ENCODE data around the gene PXDC1.
"Not testable (repeated sequence)": the region's sequence is repeated elsewhere in the genome, so short reads cannot be mapped to it uniquely, and the experiment has no call there.

Gene PXDC1

DNA sequence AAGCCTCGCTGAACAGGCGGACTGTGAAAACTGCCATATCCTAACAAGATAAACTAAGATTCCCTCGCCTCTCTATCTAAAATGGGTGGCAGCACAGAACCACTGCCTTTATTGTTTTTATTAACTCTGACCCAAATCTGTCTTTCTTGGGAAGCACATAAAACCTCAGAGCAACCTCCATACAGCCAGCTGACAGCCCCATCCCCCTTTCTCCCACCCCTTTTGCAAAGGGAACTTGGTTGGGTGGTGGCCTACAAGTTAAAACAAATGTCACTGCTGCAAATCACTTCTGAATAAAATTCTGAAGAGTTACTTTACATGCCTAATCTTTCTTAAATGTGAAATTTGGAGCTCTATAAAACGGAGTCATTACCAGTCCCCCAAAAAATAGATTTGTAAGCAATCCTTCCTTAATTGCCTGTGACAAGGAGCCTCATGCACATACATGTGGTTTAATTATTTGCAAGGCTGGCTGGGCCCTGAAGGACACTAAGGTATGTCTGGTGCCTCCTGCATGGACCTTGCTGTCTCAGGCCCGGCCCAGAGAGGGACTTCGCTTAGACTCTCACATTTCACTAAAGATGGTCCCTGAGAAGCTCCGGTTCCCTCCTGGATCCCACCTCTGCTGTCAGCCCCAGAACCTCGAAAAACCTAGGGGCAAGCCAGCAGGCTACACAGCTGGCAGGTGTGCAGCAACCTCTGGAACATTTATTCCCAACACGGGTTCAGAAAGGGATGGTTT, 21.7 kb downstream of the PXDC1 start:
- no peak for DNase-seq

DNA sequence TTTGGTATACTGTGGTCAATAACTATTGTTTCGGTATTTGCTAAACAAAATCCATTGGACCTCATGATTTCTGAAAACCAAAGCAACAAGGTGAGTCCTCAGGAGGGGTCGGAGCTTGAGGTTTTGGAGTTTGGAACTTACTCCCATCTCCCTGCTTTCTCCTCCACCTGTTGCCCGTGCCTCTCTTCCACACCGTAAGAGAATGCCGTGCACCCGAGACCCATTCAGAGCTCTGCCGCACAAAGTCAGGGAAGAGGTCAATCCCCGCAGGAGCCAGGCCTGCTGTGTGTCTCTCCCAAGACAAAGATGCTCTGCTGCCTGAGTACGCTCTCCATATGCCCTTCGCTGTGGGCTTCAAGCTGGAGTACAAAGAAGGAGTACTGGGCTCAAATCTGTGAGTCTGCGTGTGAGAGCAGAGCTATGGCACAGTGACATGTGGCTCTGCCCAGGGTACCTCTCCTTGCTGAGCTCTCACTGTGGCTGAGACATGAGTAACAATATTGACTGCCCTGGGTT, 23.9 kb downstream of the PXDC1 start:
- DNase-seq: no peak

GRCh38 chr6:3727036-3727435, 24.5 kb downstream of the PXDC1 start:
- no peak for DNase-seq

DNA sequence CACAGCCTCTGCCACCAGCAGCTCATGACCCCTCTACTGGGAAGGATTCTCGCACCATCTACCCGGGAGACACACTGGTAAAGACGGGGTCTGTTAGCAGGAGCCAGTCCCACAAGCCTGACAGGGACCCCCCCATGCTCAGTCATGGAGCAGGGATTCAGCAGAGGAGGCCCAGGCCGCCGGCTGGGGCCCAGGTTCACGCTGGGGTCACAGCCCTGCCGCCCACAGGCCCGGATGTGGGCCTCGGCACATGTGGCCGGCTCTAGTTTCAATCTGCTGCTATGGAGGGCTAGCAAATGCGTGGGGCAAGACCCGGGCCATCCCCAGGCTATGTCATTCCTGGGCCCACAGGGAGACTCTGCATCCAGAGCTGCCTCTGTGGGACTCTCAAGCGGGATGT, 25.1 kb downstream of the PXDC1 start:
- DNase-seq: no peak

- no peak for DNase-seq
Measured at GRCh38 chr6:3725145-3726047, 26.1 kb downstream of the PXDC1 start.

DNA sequence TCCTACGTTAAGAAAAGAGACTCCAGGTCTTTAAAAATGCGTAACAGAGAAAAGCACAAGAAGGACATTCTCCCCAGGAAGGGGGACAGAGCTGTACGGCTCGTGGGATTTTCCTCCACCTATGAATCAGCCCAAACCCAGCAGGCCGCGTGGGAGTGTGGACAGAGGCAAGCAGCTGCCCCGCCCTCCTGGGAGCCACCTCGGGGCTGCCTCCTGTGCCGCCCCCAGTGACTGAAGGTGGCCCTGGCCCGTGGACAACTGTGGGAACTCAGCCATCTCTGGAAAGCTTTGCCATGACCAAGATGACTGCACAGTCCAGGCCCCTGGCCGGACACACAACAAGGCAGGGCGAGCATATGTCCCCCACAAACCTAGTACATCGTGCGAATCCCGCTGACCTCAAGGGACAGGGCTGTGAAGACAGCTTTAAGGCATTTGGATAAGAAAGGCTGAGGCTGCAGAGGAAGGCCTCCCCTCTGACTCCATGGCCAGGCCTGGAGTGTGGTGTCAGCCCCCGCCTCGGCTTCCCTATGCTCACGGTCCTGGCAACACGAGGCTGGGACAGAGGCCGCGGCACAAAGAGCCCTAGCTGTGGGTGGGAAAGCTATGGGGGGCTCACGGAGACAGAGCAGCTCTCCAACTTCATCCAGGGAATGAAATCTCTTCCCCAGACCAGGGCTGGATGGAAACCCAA, 26.9 kb downstream of the PXDC1 start:
- DNase-seq: no peak

GRCh38 chr6:3723966-3724365, 27.5 kb downstream of the PXDC1 start:
- DNase-seq: no peak

GRCh38 chr6:3723251-3723650, 28.3 kb downstream of the PXDC1 start:
- DNase-seq: no peak

GRCh38 chr6:3722785-3723184, 28.7 kb downstream of the PXDC1 start:
- no peak for DNase-seq

DNA sequence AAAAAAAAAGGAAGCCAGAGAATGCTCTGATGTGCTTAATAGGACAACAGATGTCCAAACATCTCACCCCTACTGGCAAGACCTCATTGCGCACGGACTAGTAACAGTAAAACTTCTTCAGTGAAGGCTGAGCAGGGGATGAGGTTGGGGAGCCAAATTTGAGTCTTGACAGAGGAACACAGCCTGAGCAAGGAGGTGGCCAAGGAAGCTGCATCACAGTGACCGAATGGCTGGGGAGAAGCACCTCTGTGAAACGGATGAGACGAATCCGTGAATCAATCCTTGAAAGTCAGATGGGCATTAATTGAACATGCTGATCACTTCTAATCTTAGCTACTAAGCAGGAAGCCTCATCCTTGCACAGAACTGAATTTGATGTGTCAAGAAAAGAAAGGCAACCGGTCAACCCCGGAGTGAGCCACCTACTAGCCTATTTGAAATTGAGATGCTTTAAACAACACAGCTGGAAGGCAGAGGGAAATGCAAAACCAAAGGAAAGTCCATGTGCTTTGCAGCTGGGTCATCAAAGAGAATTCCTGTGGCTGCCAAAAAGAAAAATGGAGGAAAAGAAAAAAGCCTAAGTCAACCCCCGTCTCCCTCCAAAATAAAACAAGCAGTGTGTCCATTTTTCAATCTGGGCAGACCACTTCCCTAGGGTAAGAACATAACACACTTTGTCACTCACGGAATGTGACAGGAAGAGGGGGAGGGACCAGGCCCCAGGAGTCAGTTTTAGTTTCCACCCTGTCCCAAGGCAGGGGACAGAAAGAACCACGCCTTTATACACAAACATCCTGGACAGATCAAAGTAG, 29.5 kb downstream of the PXDC1 start:
- no peak for DNase-seq

DNA sequence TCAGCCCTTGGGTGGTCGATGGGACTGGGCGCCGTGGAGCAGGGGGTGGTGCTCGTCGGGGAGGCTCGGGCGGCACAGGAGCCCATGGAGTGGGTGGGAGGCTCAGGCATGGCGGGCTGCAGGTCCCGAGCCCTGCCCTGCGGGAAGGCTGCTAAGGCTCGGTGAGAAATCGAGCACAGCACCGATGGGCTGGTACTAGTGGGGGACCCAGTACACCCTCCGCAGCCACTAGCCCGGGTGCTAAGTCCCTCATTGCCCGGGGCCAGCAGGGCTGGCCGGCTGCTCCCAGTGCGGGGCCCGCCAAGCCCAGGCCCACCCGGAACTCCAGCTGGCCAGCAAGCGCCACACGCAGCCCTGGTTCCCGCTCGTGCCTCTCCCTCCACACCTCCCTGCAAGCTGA, 30.7 kb downstream of the PXDC1 start:
- not testable (repeated sequence) for DNase-seq

- no peak for DNase-seq
Measured at GRCh38 chr6:3719462-3720308, 31.8 kb downstream of the PXDC1 start.

GRCh38 chr6:3718407-3718806, 33.1 kb downstream of the PXDC1 start:
- no peak for DNase-seq

DNA sequence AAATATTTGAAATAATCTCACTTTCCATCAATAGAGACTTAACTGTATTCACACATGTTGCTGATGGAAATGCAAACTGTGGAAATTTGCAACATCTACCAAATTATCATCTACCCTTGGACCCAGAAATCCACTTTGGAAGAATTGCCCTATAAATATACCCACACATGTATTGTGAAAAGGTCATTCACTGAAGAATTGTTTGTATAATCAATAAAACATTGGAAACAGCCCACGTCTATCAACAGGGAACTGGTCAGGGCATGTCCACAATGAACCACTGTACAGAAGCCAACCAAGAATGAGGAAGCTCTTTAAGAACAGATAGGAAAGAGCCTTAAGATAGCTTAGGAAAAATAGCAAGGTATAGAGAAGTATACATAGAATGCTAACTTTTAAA, 36.2 kb downstream of the PXDC1 start:
- DNase-seq: no peak

DNA sequence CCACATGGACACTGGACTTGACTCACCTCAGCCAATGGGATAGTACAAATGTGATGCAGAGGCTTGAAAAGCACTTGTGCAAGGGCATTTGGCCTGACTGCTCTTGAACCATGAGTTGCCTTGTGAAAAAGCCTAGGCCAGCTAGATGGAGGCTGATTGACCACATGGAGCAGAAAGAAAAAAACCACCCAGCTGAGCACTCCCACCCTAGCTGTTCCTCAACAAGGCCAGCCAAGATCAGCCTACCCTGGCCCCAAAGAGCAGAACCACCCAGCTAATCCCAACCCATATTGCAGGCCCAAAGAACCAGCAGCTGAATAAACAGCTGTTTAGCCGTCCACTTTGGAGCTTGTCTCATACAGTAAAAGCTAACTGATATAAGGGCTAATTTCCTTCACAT, 36.7 kb downstream of the PXDC1 start:
- no peak for DNase-seq

DNA sequence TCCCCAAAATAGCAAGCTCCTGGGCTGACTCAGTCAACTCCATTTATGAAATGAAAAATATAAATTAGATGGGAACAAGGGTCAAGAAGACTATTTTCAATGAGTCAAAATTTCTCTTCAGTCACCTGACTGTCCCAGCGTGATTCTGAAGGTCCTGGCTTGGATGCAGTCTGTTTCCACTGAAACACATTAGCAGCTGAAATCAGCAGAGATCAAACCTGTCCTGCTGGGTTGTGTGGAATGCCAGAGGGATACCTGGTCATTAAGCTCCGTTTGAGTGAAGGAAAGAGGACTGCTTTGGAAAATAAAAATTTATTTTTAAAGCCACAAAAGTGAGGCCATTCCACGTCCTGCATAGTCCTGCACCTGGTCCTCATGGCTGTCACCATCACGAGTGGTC, 37.4 kb downstream of the PXDC1 start:
- no peak for DNase-seq

DNA sequence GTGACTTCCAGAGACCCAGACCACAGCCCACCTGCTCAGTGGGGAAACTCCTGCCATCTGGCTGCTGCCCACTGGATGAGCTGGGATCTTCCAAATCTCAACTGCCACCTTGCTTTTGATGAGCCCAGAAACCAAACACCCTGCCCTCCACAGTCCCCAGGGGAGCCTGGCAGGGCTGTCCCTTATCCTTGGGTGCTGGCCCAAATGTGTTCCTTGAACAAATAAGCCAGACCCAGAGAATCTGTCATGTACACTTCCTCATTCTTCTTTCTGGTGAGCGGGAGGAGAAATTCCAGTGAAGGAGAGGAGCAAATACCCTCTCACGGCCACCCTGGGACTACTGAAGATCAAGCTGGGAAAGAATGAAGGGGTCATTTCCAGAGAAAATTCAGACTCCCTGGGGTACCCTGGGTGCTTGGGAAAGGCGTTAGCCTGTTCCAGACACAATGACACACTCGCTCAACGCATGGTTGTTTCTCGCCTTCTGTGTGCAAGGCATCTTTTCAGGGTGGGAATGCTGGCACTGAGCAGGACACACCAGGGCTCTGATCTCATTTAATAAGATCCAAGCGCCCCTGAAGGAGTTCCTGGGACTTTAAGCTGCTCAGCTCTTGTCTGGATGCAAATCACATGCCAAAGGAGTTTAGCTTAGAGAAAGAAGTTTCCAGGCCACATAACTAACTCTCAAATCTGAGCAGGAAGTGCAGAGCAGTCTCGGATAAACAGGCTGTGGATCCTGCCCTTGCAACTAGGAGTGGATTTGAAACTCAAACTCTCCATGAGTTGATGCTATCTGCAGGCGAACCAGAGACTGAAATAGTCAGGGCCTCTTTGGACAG, 38.5 kb downstream of the PXDC1 start:
- DNase-seq: no peak

DNA sequence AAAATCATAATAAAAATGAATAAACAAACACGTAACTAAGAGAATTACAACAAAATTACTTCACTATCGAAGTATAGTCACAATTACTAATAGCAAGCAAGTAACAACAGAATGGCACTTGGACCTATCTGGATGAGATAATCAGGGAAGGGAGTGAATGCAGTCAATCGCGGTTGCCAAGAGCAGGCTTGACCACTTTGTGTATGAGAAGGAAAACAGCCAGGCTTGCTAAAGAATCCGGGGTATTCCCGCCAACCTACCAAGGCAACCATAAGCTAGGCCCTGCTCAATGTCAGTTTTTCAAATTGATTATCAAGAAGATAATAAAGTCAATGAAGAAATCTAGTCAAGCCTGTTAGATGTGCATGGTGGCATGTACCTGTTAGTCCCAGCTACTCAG, 39.7 kb downstream of the PXDC1 start:
- no peak for DNase-seq

- no peak for DNase-seq
Measured at GRCh38 chr6:3710403-3710802, 41.1 kb downstream of the PXDC1 start.

DNA sequence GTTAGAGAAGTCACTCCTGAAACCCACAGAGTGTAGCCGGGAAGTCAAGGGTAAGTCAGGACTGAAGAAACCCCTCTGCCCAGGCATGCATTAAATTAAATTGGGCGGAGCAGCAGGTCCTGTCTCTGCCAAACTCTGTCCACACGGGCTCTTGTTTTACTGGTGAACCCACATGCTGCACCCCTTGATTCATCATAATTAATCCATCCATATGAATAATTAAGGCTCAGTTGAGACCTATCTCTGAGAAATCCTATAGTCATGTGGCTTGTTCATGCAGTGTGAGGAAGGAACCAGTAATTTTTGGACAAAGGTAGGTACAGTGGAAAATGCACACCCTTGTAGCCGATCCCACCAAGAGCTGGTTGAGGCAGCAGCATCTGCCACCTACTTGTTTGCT, 43.0 kb downstream of the PXDC1 start:
- DNase-seq: no peak

Data from amniotic stem cell (primary cell).